Measurements from ENCODE around the gene MYO6. TPM values are rescaled to one million over a fixed set of nuclear protein-coding genes. Genes with fewer than 3 reads are reported as not detected.

Gene MYO6
- total RNA-seq, 1 experiment from 2014 or later: 46.9 TPM

GRCh38 chr6:75941509-75941908 lies 192.5 kb downstream of the MYO6 start:
- Histone ChIP-seq H4K5ac (ENCODE audit: insufficient read length, low read depth, low read length) (no peak overlapping the region), H3K9ac (ENCODE audit: extremely low read depth, insufficient read length, low read length) (no peak overlapping the region), H4K20me1 (ENCODE audit: control insufficient read depth, insufficient read depth, insufficient read length) (no peaks in the 10 kb centered on the region), H2BK120ac (ENCODE audit: low read depth, low read length, poor library complexity, severe bottlenecking) (no peak overlapping the region), H2BK20ac (ENCODE audit: low read depth, low read length, poor library complexity, severe bottlenecking) (no peak overlapping the region), H4K8ac (replicated peaks; ENCODE audit: insufficient read length, low read depth, low read length) (no peak overlapping the region), H3K23me2 (ENCODE audit: insufficient read length, low read depth, low read length, poor library complexity, severe bottlenecking) (no peaks in the 10 kb centered on the region), H3K9me3 (ENCODE audit: control insufficient read depth, low read depth, low read length) (no peaks in the 10 kb centered on the region), H2AK5ac (ENCODE audit: insufficient read length, low read length) (no peak overlapping the region), H3K4ac (ENCODE audit: low read depth, low read length) (no peak overlapping the region), H3K79me2 (ENCODE audit: insufficient read depth, low read length) (no peaks in the 10 kb centered on the region), H3K14ac (ENCODE audit: insufficient read depth, low read length) (no peak overlapping the region), H3K4me1 (ENCODE audit: insufficient read depth, low read length) (0 out of 2 replicates have a peak, but pooled peaks cover 2% of the 10 kb centered on the region), H3K4me2 (ENCODE audit: insufficient read depth, insufficient read length, low read length) (no peak overlapping the region), H2AFZ (ENCODE audit: low read length) (no peak overlapping the region), H3K56ac (ENCODE audit: insufficient read length, low read depth, low read length) (no peak overlapping the region), H3K27ac (ENCODE audit: insufficient read length, low read depth, low read length) (no peak overlapping the region), H4K91ac (ENCODE audit: insufficient read length, low read depth, low read length) (no peak overlapping the region), H3K18ac (ENCODE audit: insufficient read length, low read depth, low read length) (no peak overlapping the region), H2BK15ac (ENCODE audit: low read depth, low read length) (no peak overlapping the region), H3K27me3 (ENCODE audit: insufficient read depth, low read length) (peaks cover under 1% of the 10 kb centered on the region; the same call in 1 of the 2 replicates), H2BK12ac (ENCODE audit: insufficient read length, low read depth, low read length) (no peak overlapping the region), H3K23ac (ENCODE audit: insufficient read length, low read depth, low read length) (no peak overlapping the region), H2BK5ac (ENCODE audit: insufficient read length, low read length) (no peak overlapping the region), H3T11ph (ENCODE audit: low read length) (no peak overlapping the region), H3K79me1 (ENCODE audit: insufficient read depth, low read depth, low read length, poor library complexity, severe bottlenecking) (no peaks in the 10 kb centered on the region)
- Mint-ChIP-seq H3K27ac (no peak overlapping the region; a peak in 1 of 7 replicates), H3K36me3 (ENCODE audit: insufficient read depth in 1 of 3, low read depth in 3 of 3) (no peaks in the 10 kb centered on the region), H3K27me3 (ENCODE audit: low read depth) (peaks cover 50% of the 10 kb centered on the region), H3K4me3 (no peak overlapping the region), H3K9me3 (peaks cover 0 to 6% of the 10 kb centered on the region in 2 experiments; a peak in 1 of 5 replicates), H3K4me1 (peaks cover 14% of the 10 kb centered on the region in 2 experiments)
- TF ChIP-seq, protein P1, sequence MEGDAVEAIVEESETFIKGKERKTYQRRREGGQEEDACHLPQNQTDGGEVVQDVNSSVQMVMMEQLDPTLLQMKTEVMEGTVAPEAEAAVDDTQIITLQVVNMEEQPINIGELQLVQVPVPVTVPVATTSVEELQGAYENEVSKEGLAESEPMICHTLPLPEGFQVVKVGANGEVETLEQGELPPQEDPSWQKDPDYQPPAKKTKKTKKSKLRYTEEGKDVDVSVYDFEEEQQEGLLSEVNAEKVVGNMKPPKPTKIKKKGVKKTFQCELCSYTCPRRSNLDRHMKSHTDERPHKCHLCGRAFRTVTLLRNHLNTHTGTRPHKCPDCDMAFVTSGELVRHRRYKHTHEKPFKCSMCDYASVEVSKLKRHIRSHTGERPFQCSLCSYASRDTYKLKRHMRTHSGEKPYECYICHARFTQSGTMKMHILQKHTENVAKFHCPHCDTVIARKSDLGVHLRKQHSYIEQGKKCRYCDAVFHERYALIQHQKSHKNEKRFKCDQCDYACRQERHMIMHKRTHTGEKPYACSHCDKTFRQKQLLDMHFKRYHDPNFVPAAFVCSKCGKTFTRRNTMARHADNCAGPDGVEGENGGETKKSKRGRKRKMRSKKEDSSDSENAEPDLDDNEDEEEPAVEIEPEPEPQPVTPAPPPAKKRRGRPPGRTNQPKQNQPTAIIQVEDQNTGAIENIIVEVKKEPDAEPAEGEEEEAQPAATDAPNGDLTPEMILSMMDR (conservative IDR thresholded peaks at IDR 0.05): no peak
- WGBS (ENCODE audit: extremely low coverage, insufficient read length, low lambda C conversion rate): no CpG with 5 or more reads among the region's 1 CpG
- no peak for DNase-seq

Data from H9 (cell line).